Activated CD4-positive, alpha-beta memory T cell treated with anti-CD3 and anti-CD28 coated beads, Interleukin-2, amount 10 ng/mL, durations not matched to agents 7 days and 5 days (primary cell): Measurements from ENCODE around the gene CBLIF. TPM values are rescaled to one million over a fixed set of nuclear protein-coding genes. Genes with fewer than 3 reads are reported as not detected.

Experiments used
- CTCF ChIA-PET: fragments of 350-600 bp; sonication (Branson Sonifier 250); formaldehyde crosslinking; loops from one replicate; lab custom pipeline; 2021; ENCODE audit warnings: antibody characterized with exemption, inconsistent platforms; lab: Charles Lee
- POLR2A ChIA-PET: fragments of 350-600 bp; sonication (Branson Sonifier 250); formaldehyde crosslinking; loops from one replicate; lab custom pipeline; 2021; ENCODE audit warnings: antibody characterized with exemption; lab: Charles Lee
- DNase-seq: peaks from one replicate; pipeline ENCODE4 v3.0.0-alpha.2; 2020
- H3K27ac Mint-ChIP-seq: one replicate; pipeline ENCODE4 v1.8.0; 2021; ENCODE audit warnings: mild to moderate bottlenecking, mixed read lengths
- H3K27me3 Mint-ChIP-seq: one replicate; pipeline ENCODE4 v1.8.0; 2021; ENCODE audit warnings: mixed read lengths
- H3K36me3 Mint-ChIP-seq: one replicate; pipeline ENCODE4 v1.8.0; 2021; ENCODE audit warnings: low read depth, mixed read lengths
- H3K4me1 Mint-ChIP-seq: one replicate; pipeline ENCODE4 v1.8.0; 2021; ENCODE audit warnings: mixed read lengths
- H3K4me3 Mint-ChIP-seq: one replicate; pipeline ENCODE4 v1.8.0; 2021; ENCODE audit warnings: mild to moderate bottlenecking, mixed read lengths
- H3K9me3 Mint-ChIP-seq: one replicate; pipeline ENCODE4 v1.8.0; 2021; ENCODE audit warnings: mixed read lengths
- total RNA-seq, 2 experiments: library from RNA; stranded (reverse); gene quantifications; one replicate each; pipeline ENCODE4 v1.2.3, GENCODE V29; 2021

Gene CBLIF
- total RNA-seq, 2 experiments from 2014 or later, result not detected

GRCh38 chr11:59807047-59807610 lies 38.2 kb downstream of the CBLIF start:
- no peaks in the 10 kb centered on the region for H3K27me3 Mint-ChIP-seq
- H3K36me3 Mint-ChIP-seq, result peaks cover 55% of the 10 kb centered on the region

GRCh38 chr11:59804061-59804460 lies 41.2 kb downstream of the CBLIF start:
- Mint-ChIP-seq H3K36me3 (peaks cover 64% of the 10 kb centered on the region), H3K4me3 (no peak overlapping the region), H3K4me1 (peaks cover 36% of the 10 kb centered on the region), H3K9me3 (no peaks in the 10 kb centered on the region), H3K27ac (no peak overlapping the region), H3K27me3 (no peaks in the 10 kb centered on the region)
- DNase-seq, result no peak
- POLR2A ChIA-PET, result interaction anchor here (1.4 to 8.8 kb wide), 2 partner anchors 37 to 49 kb away, joined by 5 to 64 read pairs; partner anchors contain the start of gene STX3
- CTCF ChIA-PET, result interaction anchor here (0.8 to 7.0 kb wide), 2 partner anchors 18 to 50 kb away, joined by 3 to 99 read pairs; partner anchors contain the start of gene STX3

More at GRCh38 chr11:59807047-59807610, 38.2 kb downstream of the CBLIF start:
- POLR2A ChIA-PET, result interaction anchor here (0.9 to 8.8 kb wide), 3 partner anchors 11 to 52 kb away, joined by 3 to 64 read pairs (median 3); partner anchors contain the start of gene STX3
- no peak overlapping the region for H3K4me3 Mint-ChIP-seq
- CTCF ChIA-PET, result interaction anchor here (0.8 to 4.3 kb wide), 4 partner anchors 16 to 138 kb away, joined by 3 to 36 read pairs (median 3); partner anchors contain the start of genes PATL1 and STX3
- peaks cover 3% of the 10 kb centered on the region for H3K9me3 Mint-ChIP-seq
- no peak for DNase-seq
- peaks cover 44% of the 10 kb centered on the region for H3K4me1 Mint-ChIP-seq
- H3K27ac Mint-ChIP-seq, result no peak overlapping the region

GRCh38 chr11:59802639-59803176 lies 42.6 kb downstream of the CBLIF start:
- POLR2A ChIA-PET, result interaction anchor here (0.9 to 4.2 kb wide), 5 partner anchors 10 to 157 kb away, joined by 3 to 59 read pairs (median 3); partner anchors contain the start of gene STX3

GRCh38 chr11:59801981-59802638 lies 43.2 kb downstream of the CBLIF start:
- Mint-ChIP-seq H3K27me3 (no peaks in the 10 kb centered on the region), H3K27ac (peak overlapping the region; percentile 60), H3K4me1 (peaks cover 28% of the 10 kb centered on the region), H3K9me3 (no peaks in the 10 kb centered on the region), H3K36me3 (peaks cover 62% of the 10 kb centered on the region), H3K4me3 (no peak overlapping the region)
- ChIA-PET POLR2A (interaction anchor here (0.8 to 4.2 kb wide), 11 partner anchors 9 to 157 kb away, joined by 3 to 59 read pairs (median 4); partner anchors contain the start of genes PATL1 and STX3), CTCF (interaction anchor here (0.6 to 7.0 kb wide), 13 partner anchors 8 to 265 kb away, joined by 3 to 99 read pairs (median 5); partner anchors contain the start of genes MRPL16, PATL1 and STX3)
- DNase-seq, result no peak

More at GRCh38 chr11:59802639-59803176, 42.6 kb downstream of the CBLIF start:
- CTCF ChIA-PET, result interaction anchor here (1.0 to 7.0 kb wide), 7 partner anchors 17 to 265 kb away, joined by 3 to 99 read pairs (median 6); partner anchors contain the start of genes PATL1 and STX3
- Mint-ChIP-seq H3K4me3 (no peak overlapping the region), H3K4me1 (peaks cover 31% of the 10 kb centered on the region), H3K9me3 (no peaks in the 10 kb centered on the region), H3K36me3 (peaks cover 62% of the 10 kb centered on the region), H3K27me3 (no peaks in the 10 kb centered on the region), H3K27ac (peak overlapping the region; percentile 60)
- peak; percentile 43 for DNase-seq

GRCh38 chr11:59801160-59801706 lies 44.1 kb downstream of the CBLIF start:
- DNase-seq, result no peak
- ChIA-PET CTCF (interaction anchor here (0.6 to 7.0 kb wide), 12 partner anchors 9 to 264 kb away, joined by 3 to 99 read pairs (median 5); partner anchors contain the start of genes MRPL16, PATL1 and STX3), POLR2A (interaction anchor here (0.8 to 4.2 kb wide), 10 partner anchors 8 to 156 kb away, joined by 3 to 59 read pairs (median 4); partner anchors contain the start of genes PATL1 and STX3)
- H3K27me3 Mint-ChIP-seq, result no peaks in the 10 kb centered on the region
- H3K27ac Mint-ChIP-seq, result peak overlapping the region; percentile 60
- H3K4me3 Mint-ChIP-seq, result no peak overlapping the region
- no peaks in the 10 kb centered on the region for H3K9me3 Mint-ChIP-seq
- H3K4me1 Mint-ChIP-seq, result peaks cover 26% of the 10 kb centered on the region
- H3K36me3 Mint-ChIP-seq, result peaks cover 60% of the 10 kb centered on the region

- Mint-ChIP-seq H3K27ac (no peak overlapping the region), H3K36me3 (peaks cover 62% of the 10 kb centered on the region), H3K4me3 (no peak overlapping the region), H3K4me1 (peaks cover 26% of the 10 kb centered on the region), H3K9me3 (no peaks in the 10 kb centered on the region), H3K27me3 (no peaks in the 10 kb centered on the region)
- CTCF ChIA-PET, result interaction anchor here (0.7 to 7.0 kb wide), 8 partner anchors 9 to 131 kb away, joined by 3 to 99 read pairs (median 6); partner anchors contain the start of genes MRPL16, PATL1 and STX3
- POLR2A ChIA-PET, result interaction anchor here (0.7 to 4.2 kb wide), 5 partner anchors 16 to 132 kb away, joined by 3 to 59 read pairs (median 3); partner anchors contain the start of genes PATL1 and STX3
- DNase-seq, result no peak
Measured at GRCh38 chr11:59800390-59801025, 44.8 kb downstream of the CBLIF start.

GRCh38 chr11:59794417-59794816 lies 50.9 kb downstream of the CBLIF start:
- no peak for DNase-seq
- H3K36me3 Mint-ChIP-seq, result peaks cover 68% of the 10 kb centered on the region
- no peaks in the 10 kb centered on the region for H3K9me3 Mint-ChIP-seq
- no peak overlapping the region for H3K4me3 Mint-ChIP-seq
- peaks cover 1% of the 10 kb centered on the region for H3K4me1 Mint-ChIP-seq
- no peaks in the 10 kb centered on the region for H3K27me3 Mint-ChIP-seq
- no peak overlapping the region for H3K27ac Mint-ChIP-seq
- ChIA-PET POLR2A (interaction anchor here (1.4 kb wide), 1 partner anchor 10 kb away, joined by 4 read pairs; no protein-coding TSS in a partner anchor), CTCF (interaction anchor here (0.6 kb wide), 1 partner anchor 257 kb away, joined by 3 read pairs; no protein-coding TSS in a partner anchor)

- peaks cover 83% of the 10 kb centered on the region for H3K36me3 Mint-ChIP-seq
Measured at GRCh38 chr11:59792507-59792906, 52.8 kb downstream of the CBLIF start.

GRCh38 chr11:59791639-59792038 lies 53.7 kb downstream of the CBLIF start:
- Mint-ChIP-seq H3K4me1 (peaks cover 18% of the 10 kb centered on the region), H3K36me3 (peaks cover 85% of the 10 kb centered on the region), H3K4me3 (no peak overlapping the region), H3K27me3 (no peaks in the 10 kb centered on the region), H3K9me3 (no peaks in the 10 kb centered on the region), H3K27ac (no peak overlapping the region)
- ChIA-PET POLR2A (no interaction called here), CTCF (no interaction called here)
- no peak for DNase-seq

More at GRCh38 chr11:59792507-59792906, 52.8 kb downstream of the CBLIF start:
- Mint-ChIP-seq H3K4me1 (peaks cover 9% of the 10 kb centered on the region), H3K9me3 (no peaks in the 10 kb centered on the region), H3K4me3 (no peak overlapping the region), H3K27ac (no peak overlapping the region), H3K27me3 (no peaks in the 10 kb centered on the region)
- POLR2A ChIA-PET, result interaction anchor here (1.2 kb wide), 1 partner anchor 9 kb away, joined by 3 read pairs; no protein-coding TSS in a partner anchor
- CTCF ChIA-PET, result interaction anchor here (1.8 kb wide), 1 partner anchor 32 kb away, joined by 4 read pairs; no protein-coding TSS in a partner anchor
- no peak for DNase-seq

- CTCF ChIA-PET, result interaction anchor here (4.2 kb wide), 1 partner anchor 34 kb away, joined by 21 read pairs; the partner anchor contains the start of gene STX3
- H3K27ac Mint-ChIP-seq, result no peak overlapping the region
Measured at GRCh38 chr11:59787816-59788215, 57.5 kb downstream of the CBLIF start.

GRCh38 chr11:59787255-59787588 lies 58.1 kb downstream of the CBLIF start:
- H3K4me1 Mint-ChIP-seq, result peaks cover 58% of the 10 kb centered on the region
- H3K9me3 Mint-ChIP-seq, result peaks cover 7% of the 10 kb centered on the region
- no peaks in the 10 kb centered on the region for H3K27me3 Mint-ChIP-seq
- ChIA-PET CTCF (interaction anchor here (0.9 to 4.2 kb wide), 2 partner anchors 20 to 33 kb away, joined by 3 to 21 read pairs; partner anchors contain the start of gene STX3), POLR2A (interaction anchor here (0.9 to 7.2 kb wide), 4 partner anchors 14 to 33 kb away, joined by 4 to 69 read pairs (median 14); partner anchors contain the start of gene STX3)
- no peak for DNase-seq
- H3K27ac Mint-ChIP-seq, result peak overlapping the region; percentile 29
- peaks cover 89% of the 10 kb centered on the region for H3K36me3 Mint-ChIP-seq
- no peak overlapping the region for H3K4me3 Mint-ChIP-seq

More at GRCh38 chr11:59787816-59788215, 57.5 kb downstream of the CBLIF start:
- Mint-ChIP-seq H3K4me1 (peaks cover 54% of the 10 kb centered on the region), H3K27me3 (no peaks in the 10 kb centered on the region), H3K36me3 (peaks cover 92% of the 10 kb centered on the region), H3K4me3 (no peak overlapping the region), H3K9me3 (peaks cover 5% of the 10 kb centered on the region)
- POLR2A ChIA-PET, result interaction anchor here (0.8 to 7.2 kb wide), 5 partner anchors 16 to 32 kb away, joined by 3 to 69 read pairs (median 5); partner anchors contain the start of genes MRPL16 and STX3
- no peak for DNase-seq
